ENCODE results near the gene ZNF850.

DNA sequence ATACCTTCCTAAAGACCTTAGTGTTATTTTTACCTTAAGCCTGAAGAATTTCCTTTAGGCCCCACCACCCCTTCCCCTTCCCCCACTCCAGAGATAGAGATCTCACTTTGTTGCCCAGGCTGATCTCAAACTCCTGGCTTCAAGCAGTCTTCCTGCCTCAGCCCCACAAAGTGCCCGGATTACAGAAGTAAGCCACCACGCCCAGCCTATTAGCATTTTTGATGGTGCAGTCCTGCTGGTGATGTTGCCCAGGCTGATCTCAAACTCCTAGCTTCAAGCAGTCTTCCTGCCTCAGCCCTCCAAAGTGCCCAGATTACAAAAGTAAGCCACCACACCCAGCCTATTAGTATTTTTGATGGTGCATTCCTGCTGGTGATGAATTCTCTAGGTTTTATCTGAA lies 63.2 kb downstream of the ZNF850 start:
- TF ChIP-seq, protein P1, sequence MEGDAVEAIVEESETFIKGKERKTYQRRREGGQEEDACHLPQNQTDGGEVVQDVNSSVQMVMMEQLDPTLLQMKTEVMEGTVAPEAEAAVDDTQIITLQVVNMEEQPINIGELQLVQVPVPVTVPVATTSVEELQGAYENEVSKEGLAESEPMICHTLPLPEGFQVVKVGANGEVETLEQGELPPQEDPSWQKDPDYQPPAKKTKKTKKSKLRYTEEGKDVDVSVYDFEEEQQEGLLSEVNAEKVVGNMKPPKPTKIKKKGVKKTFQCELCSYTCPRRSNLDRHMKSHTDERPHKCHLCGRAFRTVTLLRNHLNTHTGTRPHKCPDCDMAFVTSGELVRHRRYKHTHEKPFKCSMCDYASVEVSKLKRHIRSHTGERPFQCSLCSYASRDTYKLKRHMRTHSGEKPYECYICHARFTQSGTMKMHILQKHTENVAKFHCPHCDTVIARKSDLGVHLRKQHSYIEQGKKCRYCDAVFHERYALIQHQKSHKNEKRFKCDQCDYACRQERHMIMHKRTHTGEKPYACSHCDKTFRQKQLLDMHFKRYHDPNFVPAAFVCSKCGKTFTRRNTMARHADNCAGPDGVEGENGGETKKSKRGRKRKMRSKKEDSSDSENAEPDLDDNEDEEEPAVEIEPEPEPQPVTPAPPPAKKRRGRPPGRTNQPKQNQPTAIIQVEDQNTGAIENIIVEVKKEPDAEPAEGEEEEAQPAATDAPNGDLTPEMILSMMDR (conservative IDR thresholded peaks at IDR 0.05) = no peak
- no peak for TF ChIP-seq ZFX (IDR thresholded peaks at IDR 0.05)
